Measurements from ENCODE around the gene TRIM67.

TRIM67 gene

GRCh38 chr1:231185391-231185790 lies 23.5 kb downstream of the TRIM67 start:
- no peak for DNase-seq

- no peak for DNase-seq
These were observed 24.7 kb downstream of the TRIM67 start for GRCh38 chr1:231186356-231187115.

- DNase-seq: no peak
These were observed 25.7 kb downstream of the TRIM67 start for GRCh38 chr1:231187571-231187970.

- no peak for DNase-seq
These were observed 26.2 kb downstream of the TRIM67 start for GRCh38 chr1:231188072-231188471.

- no peak for DNase-seq
These were observed 26.9 kb downstream of the TRIM67 start for GRCh38 chr1:231188768-231189167.

GRCh38 chr1:231189683-231190270 lies 27.9 kb downstream of the TRIM67 start:
- DNase-seq: no peak

- DNase-seq: no peak
These were observed 28.6 kb downstream of the TRIM67 start for GRCh38 chr1:231190456-231190855.

GRCh38 chr1:231192620-231193163 lies 30.8 kb downstream of the TRIM67 start:
- no peak for DNase-seq

GRCh38 chr1:231193710-231194340 lies 32.0 kb downstream of the TRIM67 start:
- no peak for DNase-seq

GRCh38 chr1:231194476-231194842 lies 32.6 kb downstream of the TRIM67 start:
- no peak for DNase-seq

GRCh38 chr1:231194843-231195516 lies 33.1 kb downstream of the TRIM67 start:
- no peak for DNase-seq

- DNase-seq: no peak
These were observed 34.4 kb downstream of the TRIM67 start for GRCh38 chr1:231196307-231196706.

- DNase-seq: no peak
These were observed 34.9 kb downstream of the TRIM67 start for GRCh38 chr1:231196728-231197127.

- no peak for DNase-seq
These were observed 38.0 kb downstream of the TRIM67 start for GRCh38 chr1:231199868-231200267.

- DNase-seq: no peak
These were observed 38.7 kb downstream of the TRIM67 start for GRCh38 chr1:231200388-231201031.

- no peak for DNase-seq
These were observed 39.6 kb downstream of the TRIM67 start for GRCh38 chr1:231201375-231201978.

GRCh38 chr1:231201979-231202633 lies 40.2 kb downstream of the TRIM67 start:
- DNase-seq: no peak

GRCh38 chr1:231203259-231204057 lies 41.6 kb downstream of the TRIM67 start:
- no peak for DNase-seq

- no peak for DNase-seq
These were observed 45.0 kb downstream of the TRIM67 start for GRCh38 chr1:231206856-231207255.

- DNase-seq: no peak
These were observed 45.6 kb downstream of the TRIM67 start for GRCh38 chr1:231207437-231207836.

GRCh38 chr1:231208980-231209379 lies 47.1 kb downstream of the TRIM67 start:
- no peak for DNase-seq
